GM04503 (cell line): ENCODE results near the gene BBS9.
"Not testable (repeated sequence)": the region's sequence is repeated elsewhere in the genome, so short reads cannot be mapped to it uniquely, and the experiment has no call there.

Experiments
- DNase-seq: peaks from one replicate; pipeline ENCODE4 v3.0.0-alpha.2; 2012; ENCODE audit warnings: low read depth

BBS9 gene

DNA sequence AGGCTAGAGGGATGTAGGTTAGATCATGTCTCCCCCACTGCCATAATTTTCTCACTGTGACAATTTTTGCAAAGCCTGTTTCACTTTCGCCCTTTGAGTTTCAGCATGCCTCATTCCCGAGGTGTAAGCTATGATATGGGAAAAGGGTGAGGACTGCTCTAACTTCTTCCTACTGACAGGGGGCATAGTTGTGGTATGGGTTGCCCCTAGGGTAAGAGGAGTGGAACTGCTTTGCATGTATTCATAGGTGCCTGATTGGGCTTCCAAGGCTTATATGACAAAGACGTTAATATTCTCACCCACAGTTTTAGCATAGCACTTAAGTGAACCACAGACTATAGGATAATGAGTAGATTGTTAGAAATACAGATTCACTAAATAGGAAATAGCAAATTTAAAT lies 148.7 kb downstream of the BBS9 start:
- DNase-seq, result no peak

GRCh38 chr7:33286501-33286900 lies 157.1 kb downstream of the BBS9 start:
- DNase-seq, result no peak

- DNase-seq, result no peak
These were observed 158.4 kb downstream of the BBS9 start for GRCh38 chr7:33287738-33288137.

- no peak for DNase-seq
These were observed 169.5 kb downstream of the BBS9 start for GRCh38 chr7:33298848-33299247.

- DNase-seq, result no peak
These were observed 170.1 kb downstream of the BBS9 start for GRCh38 chr7:33299425-33299824.

DNA sequence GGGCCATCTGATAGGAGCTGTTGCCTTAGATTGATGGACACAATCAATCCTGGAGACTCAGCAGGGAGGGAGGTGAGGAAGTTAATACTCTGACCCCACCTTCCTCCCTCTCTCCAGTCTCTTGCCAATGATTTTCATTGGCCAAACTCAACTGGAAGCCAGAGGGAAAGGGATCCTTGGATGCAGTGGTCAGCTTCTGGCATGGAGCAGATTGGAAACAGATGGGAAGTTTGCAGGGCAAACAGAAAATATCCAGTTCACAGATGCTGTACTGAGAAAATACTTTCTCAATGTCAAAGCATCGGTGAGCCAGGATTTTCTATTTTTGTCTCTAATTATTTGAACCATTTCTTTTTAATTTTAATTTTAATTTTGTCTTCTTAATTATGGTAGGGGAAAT lies 170.8 kb downstream of the BBS9 start:
- DNase-seq, result no peak

DNA sequence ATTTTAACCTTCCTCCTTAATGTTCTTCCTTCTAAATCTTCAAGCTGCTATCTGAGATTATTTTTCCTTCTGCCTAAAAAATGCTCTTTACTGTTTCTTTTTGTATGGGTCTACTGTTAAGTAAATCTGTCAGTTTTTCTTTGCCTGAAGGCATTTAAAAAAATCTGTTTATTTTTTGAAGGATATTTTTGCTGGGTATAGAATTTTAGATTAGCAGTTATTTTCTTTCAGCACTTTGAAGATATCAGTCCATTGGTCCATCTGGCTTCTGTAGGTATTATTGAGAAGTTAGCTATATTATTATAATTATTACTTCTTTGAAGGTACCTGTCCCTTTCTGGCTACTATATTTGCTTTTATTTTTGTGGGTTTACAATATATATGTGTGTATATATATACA lies 171.4 kb downstream of the BBS9 start:
- DNase-seq, result no peak

- not testable (repeated sequence) for DNase-seq
These were observed 174.7 kb downstream of the BBS9 start for GRCh38 chr7:33303978-33304557.

DNA sequence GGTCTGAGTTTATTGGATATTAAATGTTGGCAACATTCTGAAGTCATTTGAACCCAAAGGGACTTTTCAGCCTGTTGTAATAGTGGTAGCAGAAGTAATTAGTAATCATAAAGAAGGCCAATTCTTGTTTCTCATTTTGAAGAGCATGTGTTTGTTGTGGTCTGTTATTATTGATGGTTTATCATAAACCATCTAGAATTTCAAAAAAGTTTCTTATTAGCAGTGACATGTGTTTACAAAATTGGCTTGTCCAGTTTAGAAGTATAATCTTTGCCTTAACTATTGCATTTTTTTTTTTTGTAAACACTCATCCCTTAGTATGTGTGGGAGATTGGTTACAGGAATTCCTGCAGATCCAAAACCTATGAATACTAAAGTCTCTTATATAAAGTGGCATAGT lies 177.8 kb downstream of the BBS9 start:
- DNase-seq, result no peak

- no peak for DNase-seq
These were observed 181.2 kb downstream of the BBS9 start for GRCh38 chr7:33310546-33310945.

GRCh38 chr7:33325754-33326484 lies 196.6 kb downstream of the BBS9 start:
- DNase-seq, result no peak

GRCh38 chr7:33326485-33326848 lies 197.1 kb downstream of the BBS9 start:
- DNase-seq, result no peak

- DNase-seq, result no peak
These were observed 198.1 kb downstream of the BBS9 start for GRCh38 chr7:33327427-33327826.

DNA sequence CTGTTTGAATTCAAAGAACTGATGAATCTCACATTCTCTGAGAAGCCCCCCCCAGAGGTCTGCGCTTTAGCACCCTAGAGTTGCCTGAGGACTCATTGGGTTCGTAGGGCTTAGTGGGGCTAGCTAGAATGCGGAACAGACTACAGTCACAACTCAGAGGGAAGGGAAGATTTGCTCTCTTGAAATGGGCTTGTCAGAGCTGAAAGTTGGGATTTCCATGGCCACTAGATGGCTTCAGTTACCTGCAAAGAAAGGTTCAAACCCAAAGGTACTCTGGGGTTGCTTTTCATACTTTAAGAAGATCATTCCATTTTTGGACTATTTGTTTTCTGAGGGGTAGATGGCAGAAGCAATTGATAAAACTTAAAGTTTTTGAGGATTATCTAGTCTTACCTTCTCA lies 205.0 kb downstream of the BBS9 start:
- DNase-seq, result no peak

DNA sequence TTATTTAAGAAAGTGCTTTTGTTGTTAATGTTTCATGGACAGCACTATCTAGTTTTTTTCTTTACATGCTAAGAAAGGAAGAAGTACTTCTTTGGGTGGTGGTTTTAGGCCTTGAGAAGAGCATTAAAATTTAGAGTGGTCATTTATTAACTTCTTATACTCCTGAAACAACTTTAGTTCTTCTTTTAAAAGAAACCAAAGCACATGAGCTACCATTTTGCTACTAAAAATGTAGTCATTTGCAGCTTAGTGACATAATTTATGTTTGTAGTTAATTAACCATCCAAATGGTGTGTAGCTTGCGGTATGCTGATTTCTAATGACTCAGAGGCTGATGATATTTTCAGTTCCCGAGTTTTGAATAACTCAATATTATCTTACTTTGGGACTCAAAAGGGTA lies 207.5 kb downstream of the BBS9 start:
- no peak for DNase-seq

GRCh38 chr7:33339074-33339790 lies 209.9 kb downstream of the BBS9 start:
- no peak for DNase-seq

- DNase-seq, result no peak
These were observed 216.7 kb downstream of the BBS9 start for GRCh38 chr7:33346055-33346454.

DNA sequence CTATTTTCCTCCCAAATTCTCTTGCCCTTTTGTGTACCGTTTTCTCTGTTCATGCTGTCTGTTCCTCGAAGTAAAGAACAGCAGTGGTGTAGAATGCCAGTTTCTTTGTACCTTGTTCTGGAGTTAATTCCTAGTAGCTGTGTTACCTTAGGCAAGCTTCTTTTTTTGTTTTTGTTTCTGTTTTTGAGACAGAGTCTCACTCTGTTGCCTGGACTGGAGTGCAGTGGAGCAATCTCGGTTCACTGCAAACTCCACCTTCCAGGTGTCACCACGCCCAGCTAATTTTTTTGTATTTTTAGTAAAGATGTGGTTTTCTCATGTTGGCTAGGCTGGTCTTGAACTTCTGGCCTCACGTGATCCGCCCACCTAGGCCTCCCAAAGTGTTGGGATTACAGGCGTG lies 221.2 kb downstream of the BBS9 start:
- no peak for DNase-seq

DNA sequence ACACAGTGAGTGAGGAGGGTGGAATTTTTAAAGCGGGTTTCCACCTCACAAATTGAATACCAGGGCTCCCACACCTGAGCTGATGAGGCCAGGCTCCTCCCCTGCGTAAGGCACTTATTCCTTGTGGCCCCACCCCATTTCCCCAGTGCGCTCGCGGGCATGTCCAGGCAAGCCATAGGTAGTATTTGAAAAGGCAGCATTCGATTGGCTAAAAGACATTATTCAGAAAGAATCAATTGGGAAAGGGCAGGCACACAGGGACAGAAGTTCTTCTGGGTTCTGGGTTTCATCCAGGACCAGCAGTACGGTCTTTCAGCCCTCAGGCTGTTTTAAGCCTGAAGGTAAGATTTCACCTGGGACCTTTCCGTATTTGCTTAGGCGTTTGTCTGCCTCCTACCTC lies 222.3 kb downstream of the BBS9 start:
- no peak for DNase-seq

GRCh38 chr7:33354201-33354600 lies 224.8 kb downstream of the BBS9 start:
- DNase-seq, result no peak

- no peak for DNase-seq
These were observed 226.0 kb downstream of the BBS9 start for GRCh38 chr7:33355386-33355785.

DNA sequence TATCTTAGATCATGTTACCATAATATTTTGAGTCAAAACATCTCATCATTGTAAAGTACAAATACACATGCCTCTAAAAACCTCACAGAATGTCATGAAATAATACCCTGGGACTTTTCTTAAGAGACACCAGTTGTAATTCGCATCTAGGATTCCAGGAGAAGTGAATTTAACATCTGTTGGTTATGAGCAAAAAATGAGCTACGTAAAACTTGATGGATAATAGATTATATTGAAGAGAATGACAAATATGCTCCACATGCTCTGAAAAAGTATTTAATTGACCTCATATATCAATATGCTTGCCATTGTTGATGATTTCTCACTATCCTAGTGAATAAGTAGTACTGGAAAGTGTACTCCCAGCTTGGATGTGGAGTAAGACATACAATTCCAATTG lies 227.0 kb downstream of the BBS9 start:
- DNase-seq, result no peak

GRCh38 chr7:33357846-33358245 lies 228.5 kb downstream of the BBS9 start:
- DNase-seq, result no peak

DNA sequence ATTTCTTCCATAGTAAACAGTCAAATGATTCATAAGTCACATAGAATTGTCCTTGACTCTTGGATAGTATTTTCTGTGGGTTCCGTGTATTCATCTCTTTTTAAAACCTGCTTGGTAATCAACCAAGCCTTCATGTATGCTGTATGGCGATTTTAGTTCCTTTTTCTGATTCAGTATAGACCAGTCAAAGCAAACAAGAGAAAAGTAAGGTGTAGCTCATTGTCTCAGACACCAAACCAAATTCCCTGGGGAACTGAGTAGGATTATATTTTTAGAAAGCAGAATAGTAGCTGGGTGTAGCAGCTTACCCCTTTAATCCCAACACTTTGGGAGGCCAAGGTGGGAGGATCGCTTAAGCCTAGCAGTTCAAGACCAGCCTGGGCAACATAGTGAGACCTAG lies 240.5 kb downstream of the BBS9 start:
- DNase-seq, result no peak
